GM18951 (cell line): ENCODE measurements around the gene PLA2G4B.

ENCODE experiments used
- POLR2A ChIP-seq: IDR thresholded peaks from 4 replicates; pipeline ENCODE4 v1.6.1; 2011; ENCODE audit warnings: mild to moderate bottlenecking; ENCODE audit not compliant: insufficient read length, insufficient read depth; ENCODE audit errors: extremely low read depth
- in situ Hi-C: fragments of 300-500 bp; cut with MboI; formaldehyde crosslinking; loops from one replicate; pipeline ENCODE4 v1.12.0; 2022; ENCODE audit warnings: low sequenced_read_pairs, mixed read lengths, inconsistent platforms; ENCODE audit not compliant: unreplicated experiment

The PLA2G4B gene

DNA sequence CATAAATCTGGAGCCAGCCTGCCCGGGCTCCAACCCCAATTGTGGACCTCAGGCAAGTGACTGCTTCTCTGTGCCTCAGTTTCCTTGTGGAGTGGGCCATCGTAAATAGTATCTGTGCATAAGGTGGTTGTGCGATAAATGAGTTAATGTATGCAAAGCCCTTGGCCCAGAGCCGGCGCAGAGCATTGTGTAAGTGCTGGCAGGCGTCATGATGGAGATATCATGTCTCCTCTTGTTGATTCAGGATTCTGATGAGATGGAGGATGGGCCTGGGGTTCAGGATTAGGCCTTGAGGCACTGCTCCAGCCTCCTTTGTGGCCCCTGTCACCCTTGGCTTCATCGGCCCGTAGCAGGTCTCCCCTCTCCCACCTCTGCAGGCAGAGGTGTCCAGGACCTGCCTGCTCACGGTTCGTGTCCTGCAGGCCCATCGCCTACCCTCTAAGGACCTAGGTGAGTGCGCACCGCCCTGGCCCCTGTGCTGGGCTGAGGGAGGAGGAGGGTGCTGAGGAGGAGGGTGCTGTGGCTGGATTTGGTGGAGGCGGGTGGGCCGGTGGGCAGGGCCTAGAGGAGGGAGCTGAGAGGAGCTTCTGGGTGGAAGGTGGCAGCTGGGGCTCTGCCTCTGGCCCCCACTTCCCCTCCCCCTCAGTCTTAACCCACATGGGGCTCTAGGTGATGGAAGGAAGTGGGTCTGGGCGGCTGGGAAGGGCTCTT is 1.3 kb downstream of the PLA2G4B start:
- no peak for TF ChIP-seq POLR2A
- in situ Hi-C loops = no loop called here

- in situ Hi-C loops = no loop called here
- no peak for TF ChIP-seq POLR2A
These were observed 2.0 kb downstream of the PLA2G4B start for GRCh38 chr15:41840673-41841072.

DNA sequence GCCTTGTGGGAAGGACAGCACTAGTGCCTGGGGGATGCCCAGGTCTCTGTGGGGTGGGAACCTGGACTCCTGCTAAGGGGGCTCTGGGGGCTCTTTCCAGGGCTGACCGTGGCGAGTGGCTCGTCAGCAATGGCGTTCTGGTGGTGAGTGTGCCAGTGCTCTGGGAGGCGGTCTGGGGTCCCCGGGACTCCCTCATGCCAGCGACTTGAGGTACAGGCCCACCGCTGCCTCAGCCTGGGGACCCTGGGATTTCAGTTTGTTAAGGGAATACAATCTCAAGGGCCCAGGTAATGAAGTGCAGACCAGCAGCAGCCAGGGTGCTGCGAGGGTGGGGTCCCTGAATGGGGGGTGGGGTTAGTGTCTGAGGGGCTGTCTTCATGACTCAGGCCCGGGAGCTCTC is 2.5 kb downstream of the PLA2G4B start:
- in situ Hi-C loops = no loop called here
- TF ChIP-seq POLR2A = no peak

DNA sequence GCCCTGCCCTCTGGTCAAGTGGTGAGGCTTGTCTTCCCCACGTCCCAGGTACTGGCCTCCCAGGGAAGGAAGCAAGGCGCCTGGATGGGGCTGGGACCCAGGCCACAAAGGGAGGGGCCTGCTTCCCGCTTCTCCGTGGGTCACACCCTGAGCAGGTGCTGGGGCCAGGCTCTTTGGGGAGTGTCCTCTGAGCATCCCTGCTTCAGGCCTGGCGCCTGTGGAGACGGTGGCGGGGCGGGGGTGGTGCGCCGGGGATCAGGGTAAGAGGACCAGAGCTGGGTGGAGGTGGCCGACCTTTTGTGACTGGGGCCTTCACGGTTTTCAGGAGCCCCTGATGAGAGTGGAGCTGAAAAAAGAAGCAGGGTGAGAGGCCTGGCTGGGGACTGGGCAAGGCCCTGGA is 3.6 kb downstream of the PLA2G4B start:
- TF ChIP-seq POLR2A = no peak
- in situ Hi-C loops = no loop called here

DNA sequence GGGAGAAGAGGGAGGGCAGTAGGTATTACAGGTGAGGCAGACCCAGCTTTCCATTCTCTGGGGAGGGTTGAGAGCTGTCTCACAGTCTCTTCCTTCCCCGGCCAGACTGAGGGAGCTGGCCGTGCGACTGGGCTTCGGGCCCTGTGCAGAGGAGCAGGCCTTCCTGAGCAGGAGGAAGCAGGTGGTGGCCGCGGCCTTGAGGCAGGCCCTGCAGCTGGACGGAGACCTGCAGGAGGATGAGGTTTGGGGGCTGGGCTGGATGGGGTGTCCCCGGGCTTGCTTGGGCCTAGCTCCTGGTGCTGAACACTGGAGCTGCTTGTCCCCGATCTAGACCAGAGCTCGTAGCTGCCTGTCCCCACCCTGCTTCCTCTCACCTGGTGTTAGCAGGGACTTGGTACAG is 4.9 kb downstream of the PLA2G4B start:
- no peak for TF ChIP-seq POLR2A
- in situ Hi-C loops = no loop called here

DNA sequence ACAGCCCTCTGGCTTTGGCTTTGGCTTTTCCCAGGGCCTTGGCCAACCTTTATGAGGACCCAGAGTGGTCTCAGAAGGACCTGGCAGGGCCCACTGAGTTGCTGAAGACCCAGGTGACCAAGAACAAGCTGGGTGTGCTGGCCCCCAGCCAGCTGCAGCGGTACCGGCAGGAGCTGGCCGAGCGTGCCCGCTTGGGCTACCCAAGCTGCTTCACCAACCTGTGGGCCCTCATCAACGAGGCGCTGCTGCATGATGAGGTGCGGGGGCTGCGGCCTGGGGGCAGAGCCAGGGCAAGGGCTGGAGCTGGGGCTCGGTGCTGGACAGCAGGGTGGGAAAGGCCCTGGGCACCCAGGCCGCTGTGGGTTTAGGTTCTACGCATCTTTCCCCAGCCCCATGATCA is 6.2 kb downstream of the PLA2G4B start:
- TF ChIP-seq POLR2A = no peak
- in situ Hi-C loops = no loop called here

- TF ChIP-seq POLR2A = no peak
- in situ Hi-C loops = no loop called here
These were observed 8.6 kb downstream of the PLA2G4B start for GRCh38 chr15:41847206-41847605.

DNA sequence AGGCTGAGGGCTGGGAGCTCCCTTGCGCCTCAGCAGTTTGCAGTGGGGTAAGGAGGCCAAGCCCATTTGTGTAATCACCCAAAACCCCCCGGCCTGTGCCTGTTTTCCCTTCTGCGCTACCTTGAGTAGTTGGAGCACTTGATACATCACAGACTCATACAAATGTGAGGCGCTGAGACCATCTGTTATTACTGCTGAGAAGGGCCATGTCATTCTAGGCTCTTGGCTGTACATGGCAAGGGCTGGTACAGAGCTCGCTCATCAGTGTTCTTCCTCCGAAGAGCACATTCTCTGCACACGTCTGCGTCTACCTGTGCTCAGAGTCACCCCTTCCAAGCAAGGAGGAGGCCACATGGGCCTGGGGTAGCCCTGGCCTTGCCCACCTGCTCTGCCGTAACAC is 9.3 kb downstream of the PLA2G4B start:
- in situ Hi-C loops = no loop called here
- TF ChIP-seq POLR2A = no peak

DNA sequence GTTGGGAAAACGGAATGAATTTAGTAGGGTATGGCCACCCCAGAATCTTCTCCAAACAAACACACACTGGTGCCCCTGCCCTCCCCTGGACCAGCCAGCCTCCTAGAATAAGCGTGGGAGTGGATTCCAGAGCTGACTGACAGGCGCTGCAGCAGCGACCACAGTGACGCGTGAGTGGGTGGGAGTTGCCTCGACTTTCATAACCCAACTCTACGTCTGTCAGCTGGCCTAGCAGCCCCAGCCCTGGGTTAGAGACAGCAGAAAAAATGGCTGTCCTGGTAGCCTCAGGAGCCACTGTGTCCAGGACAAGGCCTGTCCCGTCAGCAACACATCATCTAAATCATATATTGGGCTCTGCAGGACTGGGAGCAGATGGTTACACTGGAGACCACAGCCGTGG is 10.0 kb downstream of the PLA2G4B start:
- no peak for TF ChIP-seq POLR2A
- in situ Hi-C loops = no loop called here

- in situ Hi-C loops = no loop called here
- TF ChIP-seq POLR2A = no peak
These were observed 10.6 kb downstream of the PLA2G4B start for GRCh38 chr15:41849204-41849603.

DNA sequence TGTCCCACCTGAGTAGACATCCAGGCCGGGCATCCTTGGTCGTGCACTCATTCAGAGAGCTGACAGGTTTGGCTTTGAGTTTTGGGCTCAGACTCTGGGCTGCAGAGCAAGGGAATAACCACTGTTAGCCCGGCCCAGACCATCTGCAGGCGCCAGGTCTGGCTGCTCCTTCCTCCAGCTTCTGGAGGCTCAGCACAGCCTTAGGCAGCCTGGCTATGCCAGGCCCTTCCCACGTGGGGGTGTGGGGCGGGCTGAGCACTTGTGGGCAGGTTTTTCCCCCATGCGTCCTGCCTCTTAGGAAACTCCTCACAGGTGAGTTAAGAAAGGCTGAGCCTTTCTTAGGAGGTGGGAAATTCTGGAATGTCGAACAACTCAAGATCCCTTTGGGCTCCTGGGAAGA is 11.2 kb downstream of the PLA2G4B start:
- in situ Hi-C loops = no loop called here
- no peak for TF ChIP-seq POLR2A

GRCh38 chr15:41850482-41851166 is 12.0 kb downstream of the PLA2G4B start:
- in situ Hi-C loops = no loop called here
- no peak for TF ChIP-seq POLR2A

GRCh38 chr15:41851167-41851523 is 12.5 kb downstream of the PLA2G4B start:
- in situ Hi-C loops = no loop called here

DNA sequence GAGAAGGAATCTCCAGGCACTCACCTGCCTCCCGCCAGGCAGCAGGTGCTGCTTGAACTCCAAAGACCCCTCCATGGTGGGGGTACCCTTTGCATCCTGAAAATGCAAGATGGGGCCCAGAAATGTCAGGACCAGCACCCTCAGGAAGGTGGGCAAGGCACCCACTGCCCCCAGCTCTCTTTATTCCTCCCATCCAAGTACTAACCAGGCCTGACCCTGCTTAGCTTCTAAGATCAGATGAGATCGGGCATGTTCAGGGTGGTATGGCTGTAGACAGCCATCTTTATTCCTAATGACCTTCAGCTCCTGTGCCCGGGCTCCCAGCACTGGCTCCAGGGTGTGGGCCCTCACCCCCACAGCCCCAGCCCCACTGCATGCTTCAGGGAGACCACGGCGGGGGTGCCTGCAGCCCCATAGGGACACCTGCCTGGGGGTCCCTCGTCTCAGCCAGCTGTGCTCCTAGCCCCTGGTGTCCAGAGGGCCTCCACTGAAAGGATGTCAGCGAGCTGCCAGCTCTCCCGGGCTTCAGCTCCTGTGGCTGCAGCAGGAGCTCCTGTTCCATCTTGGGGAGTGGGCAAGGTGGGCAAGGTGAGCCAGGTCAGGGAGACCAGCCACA is 13.2 kb downstream of the PLA2G4B start:
- in situ Hi-C loops = no loop called here
- TF ChIP-seq POLR2A = no peak

More at GRCh38 chr15:41851167-41851523, 12.5 kb downstream of the PLA2G4B start:
- TF ChIP-seq POLR2A = no peak
